ENCODE measurements around the gene ALOX12B. TPM values are rescaled to one million over a fixed set of nuclear protein-coding genes. Genes with fewer than 3 reads are reported as not detected.
"Not testable (repeated sequence)": the region's sequence is repeated elsewhere in the genome, so short reads cannot be mapped to it uniquely, and the experiment has no call there.

The ALOX12B gene
- total RNA-seq, 1 donor: not detected

- TF ChIP-seq CTCF (IDR thresholded peaks at IDR 0.05; ENCODE audit: insufficient read depth, low read length): no peak
- no peak overlapping the region for H3K4me3 ChIP-seq (ENCODE audit: low read depth, low read length)
- DNase-seq (ENCODE audit: low read depth): no peak
These were observed 55.6 kb downstream of the ALOX12B start for GRCh38 chr17:8031950-8032349.

GRCh38 chr17:8031261-8031661, 56.3 kb downstream of the ALOX12B start:
- TF ChIP-seq CTCF (IDR thresholded peaks at IDR 0.05; ENCODE audit: insufficient read depth, low read length): no peak
- no peak for DNase-seq (ENCODE audit: low read depth)
- no peak overlapping the region for H3K4me3 ChIP-seq (ENCODE audit: low read depth, low read length)

- no peak overlapping the region for H3K4me3 ChIP-seq (ENCODE audit: low read depth, low read length)
- DNase-seq (ENCODE audit: low read depth): peak; percentile 43
- TF ChIP-seq CTCF (IDR thresholded peaks at IDR 0.05; ENCODE audit: insufficient read depth, low read length): no peak
These were observed 58.4 kb downstream of the ALOX12B start for GRCh38 chr17:8029121-8029520.

GRCh38 chr17:8025176-8025911, 62.2 kb downstream of the ALOX12B start:
- no peak overlapping the region for H3K4me3 ChIP-seq (ENCODE audit: low read depth, low read length)
- DNase-seq (ENCODE audit: low read depth): no peak
- no peak for TF ChIP-seq CTCF (IDR thresholded peaks at IDR 0.05; ENCODE audit: insufficient read depth, low read length)

GRCh38 chr17:8024161-8024560, 63.4 kb downstream of the ALOX12B start:
- not testable (repeated sequence) for H3K4me3 ChIP-seq (ENCODE audit: low read depth, low read length); DNase-seq (ENCODE audit: low read depth)

Small RNAs within 50 kb of the gene (small RNA-seq; reads per million reads assigned to genes)
- gene MIR4314: not detected

Other genes with a start within 250 kb of the ALOX12B start
- 0.18 TPM in 1 of 2 replicates, not detected in the other for gene TMEM88, start 232.7 kb downstream of the ALOX12B start, total RNA-seq (ENCODE audit: low replicate concordance)
- 39.1 and 41.1 TPM in 2 replicates for gene NAA38, start 230.2 kb downstream of the ALOX12B start, total RNA-seq (ENCODE audit: low replicate concordance)
- 6.8 and 11.2 TPM in 2 replicates for gene CYB5D1, start 229.7 kb downstream of the ALOX12B start, total RNA-seq (ENCODE audit: low replicate concordance)
- 81.5 and 143 TPM in 2 replicates for gene CHD3, start 198.9 kb downstream of the ALOX12B start, total RNA-seq (ENCODE audit: low replicate concordance)
- 2.8 and 27.4 TPM in 2 replicates for gene RNF227, start 171.4 kb downstream of the ALOX12B start, total RNA-seq (ENCODE audit: low replicate concordance)
- 1.3 TPM in 1 of 2 replicates, not detected in the other for gene KCNAB3, start 157.9 kb downstream of the ALOX12B start, total RNA-seq (ENCODE audit: low replicate concordance)
- gene TRAPPC1, start 155.8 kb downstream of the ALOX12B start, total RNA-seq (ENCODE audit: low replicate concordance): 15.3 and 48.8 TPM in 2 replicates
- gene CNTROB, start 155.5 kb downstream of the ALOX12B start, total RNA-seq (ENCODE audit: low replicate concordance): 31.4 and 34.9 TPM in 2 replicates
- not detected in 2 replicates for gene GUCY2D, start 85.1 kb downstream of the ALOX12B start, total RNA-seq (ENCODE audit: low replicate concordance)
- 0.57 TPM in 1 of 2 replicates, not detected in the other for gene ALOX15B, start 48.7 kb downstream of the ALOX12B start, total RNA-seq (ENCODE audit: low replicate concordance)
- 0.09 TPM in 1 of 2 replicates, not detected in the other for gene ALOXE3, start 30.8 kb upstream of the ALOX12B start, total RNA-seq (ENCODE audit: low replicate concordance)
- 0.09 TPM in 1 of 2 replicates, not detected in the other for gene HES7, start 36.4 kb upstream of the ALOX12B start, total RNA-seq (ENCODE audit: low replicate concordance)
- gene PER1, start 64.7 kb upstream of the ALOX12B start, total RNA-seq (ENCODE audit: low replicate concordance): 1.6 and 12.7 TPM in 2 replicates
- 5.2 and 6.0 TPM in 2 replicates for gene VAMP2, start 75.2 kb upstream of the ALOX12B start, total RNA-seq (ENCODE audit: low replicate concordance)
- 17.3 and 32.7 TPM in 2 replicates for gene TMEM107, start 88.7 kb upstream of the ALOX12B start, total RNA-seq (ENCODE audit: low replicate concordance)
- gene BORCS6, start 102.5 kb upstream of the ALOX12B start, total RNA-seq (ENCODE audit: low replicate concordance): 3.8 and 7.7 TPM in 2 replicates
- gene AURKB, start 122.9 kb upstream of the ALOX12B start, total RNA-seq (ENCODE audit: low replicate concordance): 5.7 and 31.8 TPM in 2 replicates
- 4.2 and 12.8 TPM in 2 replicates for gene CTC1, start 160.3 kb upstream of the ALOX12B start, total RNA-seq (ENCODE audit: low replicate concordance)
- gene PFAS, start 161.6 kb upstream of the ALOX12B start, total RNA-seq (ENCODE audit: low replicate concordance): 22.1 and 37.0 TPM in 2 replicates
- gene RANGRF, start 201.0 kb upstream of the ALOX12B start, total RNA-seq (ENCODE audit: low replicate concordance): 11.0 and 11.4 TPM in 2 replicates
- 1.5 and 1.8 TPM in 2 replicates for gene SLC25A35, start 207.7 kb upstream of the ALOX12B start, total RNA-seq (ENCODE audit: low replicate concordance)
- 0.09 and 0.33 TPM in 2 replicates for gene ARHGEF15, start 222.5 kb upstream of the ALOX12B start, total RNA-seq (ENCODE audit: low replicate concordance)